Stomach smooth muscle (tissue), 2 donors: ENCODE measurements around the gene ATRN.
"Not testable (repeated sequence)": the region's sequence is repeated elsewhere in the genome, so short reads cannot be mapped to it uniquely, and the experiment has no call there.

ENCODE experiments used
- H3K27ac ChIP-seq: one replicate; pipeline ENCODE4 v1.7.0; 2013; ENCODE audit warnings: mild to moderate bottlenecking, low read length, inconsistent platforms
- H3K27me3 ChIP-seq, 2 donors: one replicate each; pipeline ENCODE4 v1.7.0; 2013; ENCODE audit warnings: low read length in 2 of 2; ENCODE audit not compliant: insufficient read depth in 2 of 2, control insufficient read depth in 1 of 2
- H3K36me3 ChIP-seq, 2 donors: one replicate each; pipeline ENCODE4 v1.7.0; 2013; ENCODE audit warnings: low read length in 2 of 2; ENCODE audit not compliant: control insufficient read depth in 2 of 2, insufficient read depth in 2 of 2
- H3K4me1 ChIP-seq: one replicate; pipeline ENCODE4 v1.7.0; 2013; ENCODE audit warnings: low read length; ENCODE audit not compliant: control insufficient read depth, insufficient read depth
- H3K4me3 ChIP-seq, 2 donors: one replicate each; pipeline ENCODE4 v1.7.0; 2013; ENCODE audit warnings: low read length in 2 of 2
- H3K9ac ChIP-seq, 2 donors: one replicate each; pipeline ENCODE4 v1.7.0; 2013; ENCODE audit warnings: low read length in 2 of 2, mild to moderate bottlenecking in 1 of 2
- H3K9me3 ChIP-seq, 2 donors: one replicate each; pipeline ENCODE4 v1.7.0; 2013; ENCODE audit warnings: low read length in 2 of 2; ENCODE audit not compliant: control insufficient read depth in 2 of 2
- donor health status: healthy.
- donor health status: Pancreatic carcinoma.

ATRN gene

DNA sequence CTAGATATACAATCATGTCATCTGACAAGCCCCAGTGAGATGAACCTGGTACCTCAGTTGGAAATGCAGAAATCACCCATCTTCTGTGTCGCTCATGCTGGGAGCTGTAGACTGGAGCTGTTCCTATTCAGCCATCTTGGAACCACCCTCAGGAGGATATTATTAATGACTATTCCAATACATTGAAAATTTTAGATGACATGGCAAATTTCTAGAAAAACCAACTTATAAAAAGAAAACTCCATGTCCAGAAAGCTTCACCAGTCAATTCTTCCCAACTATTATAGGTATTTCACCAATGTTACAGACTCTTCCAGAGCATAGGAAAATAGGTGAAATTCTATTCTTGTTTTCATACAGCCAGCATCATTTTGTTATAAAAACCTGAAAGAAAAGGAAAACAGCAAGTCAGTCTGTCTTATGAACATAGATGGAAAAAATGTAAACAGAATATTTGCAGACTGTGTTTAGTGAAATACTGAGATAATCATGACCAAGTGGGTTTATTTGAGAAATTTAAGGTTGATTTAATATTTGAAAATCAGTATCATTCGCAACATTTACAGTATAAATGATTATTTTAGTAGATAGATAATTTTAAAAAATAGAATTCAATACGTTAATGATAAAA is 43.3 kb downstream of the ATRN start:
- Histone ChIP-seq H3K4me1 (no peaks in the 10 kb centered on the region), H3K36me3 (no peaks in the 10 kb centered on the region), H3K4me3 (no peak overlapping the region), H3K9ac (no peak overlapping the region), H3K27ac (no peak overlapping the region), H3K9me3 (no peaks in the 10 kb centered on the region), H3K27me3 (no peaks in the 10 kb centered on the region)

- Histone ChIP-seq H3K36me3 (no peaks in the 10 kb centered on the region), H3K4me1 (no peaks in the 10 kb centered on the region), H3K27me3 (no peaks in the 10 kb centered on the region), H3K27ac (no peak overlapping the region), H3K9me3 (no peaks in the 10 kb centered on the region), H3K4me3 (no peak overlapping the region), H3K9ac (no peak overlapping the region)
These were observed 44.8 kb downstream of the ATRN start for GRCh38 chr20:3515379-3516170.

DNA sequence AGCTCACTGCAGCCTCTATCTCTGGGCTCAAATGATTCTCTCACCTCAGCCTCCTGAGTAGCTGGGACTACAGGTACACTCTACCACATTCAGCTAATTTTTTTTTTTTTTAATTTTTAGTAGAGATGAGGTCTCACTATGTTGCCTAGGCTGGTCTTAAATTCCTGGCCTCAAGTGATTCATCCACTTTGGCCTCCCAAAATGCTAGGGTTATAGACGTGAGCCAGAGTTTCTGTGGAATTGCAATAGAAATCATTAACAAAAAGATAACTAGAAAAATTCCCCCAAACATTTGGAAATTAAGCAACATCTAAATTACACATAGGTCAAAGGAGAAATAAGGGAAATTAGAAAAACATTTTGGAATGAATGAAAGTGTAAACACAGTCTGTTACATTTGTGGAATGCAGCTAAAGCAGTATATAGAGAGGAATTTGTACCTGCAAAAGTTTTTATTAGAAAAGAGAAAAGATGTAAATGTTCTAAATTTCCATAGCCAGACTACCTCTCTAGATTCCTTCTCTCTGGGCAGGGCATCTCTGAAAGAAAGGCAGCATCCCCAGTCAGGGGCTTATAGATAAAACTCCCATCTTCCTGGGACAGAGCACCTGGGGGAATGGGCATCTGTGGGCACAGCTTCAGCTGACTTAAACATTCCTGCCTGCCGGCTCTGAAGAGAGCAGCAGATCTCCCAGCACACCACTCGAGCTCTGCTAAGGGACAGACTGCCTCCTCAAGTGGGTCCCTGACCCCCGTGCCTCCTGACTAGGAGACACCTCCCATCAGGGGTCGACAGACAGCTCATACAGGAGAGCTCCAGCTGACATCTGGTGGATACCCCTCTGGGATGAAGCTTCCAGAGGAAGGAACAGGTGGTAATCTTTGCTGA is 51.3 kb downstream of the ATRN start:
- Histone ChIP-seq H3K36me3 (no peaks in the 10 kb centered on the region), H3K27me3 (no peaks in the 10 kb centered on the region), H3K9me3 (no peaks in the 10 kb centered on the region), H3K4me3 (no peak overlapping the region), H3K9ac (no peak overlapping the region), H3K4me1 (no peaks in the 10 kb centered on the region), H3K27ac (no peak overlapping the region)

DNA sequence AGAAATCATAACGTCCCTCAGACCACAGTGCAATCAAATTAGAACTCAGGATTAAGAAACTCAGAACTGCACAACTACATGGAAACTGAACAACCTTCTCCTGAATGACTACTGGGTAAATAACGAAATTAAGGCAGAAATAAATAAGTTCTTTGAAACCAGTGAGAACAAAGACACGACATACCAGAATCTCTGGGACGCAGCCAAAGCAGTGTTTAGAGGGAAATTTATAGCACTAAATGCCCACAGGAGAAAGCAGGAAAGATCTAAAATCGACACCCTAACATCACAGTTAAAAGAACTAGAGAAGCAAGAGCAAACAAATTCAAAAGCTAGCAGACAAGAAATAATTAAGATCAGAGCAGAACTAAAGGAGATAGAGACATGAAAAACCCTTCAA is 53.9 kb downstream of the ATRN start:
- not testable (repeated sequence) for H3K27ac ChIP-seq, H3K9me3 ChIP-seq, H3K4me1 ChIP-seq, H3K36me3 ChIP-seq, H3K27me3 ChIP-seq, H3K9ac ChIP-seq, H3K4me3 ChIP-seq

- Histone ChIP-seq H3K27ac (no peak overlapping the region), H3K9me3 (no peaks in the 10 kb centered on the region), H3K4me1 (no peaks in the 10 kb centered on the region), H3K27me3 (no peaks in the 10 kb centered on the region), H3K36me3 (no peaks in the 10 kb centered on the region), H3K9ac (no peak overlapping the region), H3K4me3 (no peak overlapping the region)
These were observed 61.3 kb downstream of the ATRN start for GRCh38 chr20:3532089-3532615.

- not testable (repeated sequence) for H3K27me3 ChIP-seq, H3K27ac ChIP-seq, H3K36me3 ChIP-seq, H3K9ac ChIP-seq, H3K9me3 ChIP-seq, H3K4me3 ChIP-seq, H3K4me1 ChIP-seq
These were observed 66.9 kb downstream of the ATRN start for GRCh38 chr20:3537733-3538132.

DNA sequence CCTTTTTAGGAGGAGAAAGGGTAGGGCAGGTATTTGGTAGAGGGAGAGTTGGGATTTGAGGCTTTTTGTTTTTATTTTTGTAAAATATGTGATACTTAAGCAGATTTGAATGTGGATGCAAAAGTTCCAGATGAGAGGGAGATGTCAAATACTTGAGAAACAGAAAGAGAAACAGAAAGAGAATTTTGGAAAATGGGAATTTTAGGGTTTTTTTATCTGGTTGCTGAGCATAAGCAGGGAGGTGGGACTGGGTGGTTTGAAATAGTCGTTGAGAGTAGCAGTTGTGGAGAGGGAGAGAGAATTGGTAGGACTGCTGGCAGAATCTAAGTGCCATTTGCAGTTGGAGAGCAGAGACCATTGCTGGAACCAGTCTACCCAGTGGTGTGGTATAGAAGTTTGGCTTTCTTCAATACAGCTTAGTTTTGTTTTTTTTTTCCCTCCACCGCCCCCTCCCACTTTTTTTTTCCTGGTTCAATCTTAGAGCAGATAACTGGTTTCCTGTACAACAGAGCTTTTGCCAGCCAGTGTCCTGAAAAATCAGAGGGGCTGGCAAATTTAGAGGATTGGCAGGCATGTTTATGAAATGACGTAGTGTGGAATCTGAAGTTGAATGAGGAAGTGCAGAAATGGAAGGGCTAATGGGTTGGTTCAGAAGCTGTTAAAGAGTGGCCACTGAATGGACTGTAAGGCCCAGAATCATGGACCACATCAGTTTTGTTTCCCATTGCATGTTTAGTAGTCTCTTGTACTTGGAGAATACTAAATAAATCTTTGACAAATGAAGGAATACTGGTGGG is 68.7 kb downstream of the ATRN start:
- Histone ChIP-seq H3K4me3 (no peak overlapping the region), H3K27me3 (no peaks in the 10 kb centered on the region), H3K4me1 (peaks cover 4% of the 10 kb centered on the region), H3K36me3 (no peaks in the 10 kb centered on the region), H3K9me3 (no peaks in the 10 kb centered on the region), H3K9ac (no peak overlapping the region), H3K27ac (no peak overlapping the region)

DNA sequence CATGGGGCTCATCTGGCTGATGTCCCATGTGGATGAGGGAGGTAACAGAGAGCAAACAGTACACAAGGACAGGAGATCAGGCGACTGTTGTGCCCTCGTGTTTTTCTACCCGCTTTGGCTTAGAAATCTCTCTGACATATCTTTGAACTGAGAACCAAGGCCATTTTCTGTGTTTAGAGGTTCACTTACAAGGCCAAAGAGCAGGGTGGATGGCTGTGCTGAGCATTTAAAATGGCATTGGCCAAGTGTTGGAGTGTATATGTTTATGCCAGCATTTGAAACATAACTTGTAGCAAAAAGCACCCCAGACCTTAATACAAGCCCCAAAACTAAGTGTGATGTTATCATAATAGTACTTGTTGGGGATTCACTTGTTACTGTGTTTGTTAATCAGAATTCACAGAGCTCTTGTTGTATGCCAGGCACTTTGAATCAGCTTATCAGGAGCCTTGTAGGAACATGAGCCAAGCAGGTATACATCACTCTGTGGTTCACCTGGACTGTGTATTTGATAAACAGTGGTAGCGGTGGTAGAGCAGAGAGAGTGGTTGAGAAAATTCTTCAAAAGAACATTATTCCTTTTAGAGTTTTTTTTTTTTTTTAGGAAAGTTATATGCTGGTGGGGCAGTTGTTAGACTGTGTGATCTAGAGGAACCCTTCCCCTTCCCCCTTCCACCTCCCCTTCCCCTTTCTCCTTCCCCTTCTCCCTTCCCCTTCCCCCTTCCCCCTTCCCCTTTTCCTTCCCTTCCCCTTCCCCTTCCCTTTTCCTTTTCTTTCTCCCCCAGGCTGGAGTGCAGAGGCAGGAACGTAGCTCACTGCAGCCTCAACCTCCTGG is 71.3 kb downstream of the ATRN start:
- no peak overlapping the region for H3K27ac ChIP-seq

DNA sequence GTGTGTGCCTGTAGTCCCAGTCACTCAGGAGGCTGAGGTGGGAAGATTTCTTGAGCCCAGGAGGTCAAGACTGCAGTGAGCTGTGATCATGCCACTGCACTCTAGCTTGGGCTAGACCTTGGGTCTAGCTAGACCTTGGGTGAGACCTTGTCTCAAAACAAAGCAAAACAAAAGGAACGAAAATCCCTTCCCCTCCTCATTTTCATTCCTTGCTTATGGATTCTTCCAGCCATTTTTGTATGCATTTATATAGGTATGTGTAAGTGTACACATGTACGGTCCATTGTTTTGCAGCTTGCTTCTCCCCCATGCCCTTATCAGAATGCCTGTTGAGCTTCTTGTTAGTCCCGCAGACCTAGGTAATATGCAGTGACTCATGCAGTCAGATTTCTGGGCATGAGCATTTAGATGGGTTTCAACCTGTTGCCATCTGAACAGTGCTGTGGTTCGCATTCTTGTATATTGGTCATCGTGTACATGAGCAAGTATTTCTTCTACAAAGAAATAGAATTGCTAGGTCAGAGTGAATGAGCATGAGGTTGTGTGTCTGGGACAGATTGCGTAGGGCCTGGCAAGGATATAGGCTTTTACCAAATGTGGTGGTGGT is 73.2 kb downstream of the ATRN start:
- no peak overlapping the region for H3K4me3 ChIP-seq
- H3K4me1 ChIP-seq: peaks cover 4% of the 10 kb centered on the region
- no peak overlapping the region for H3K27ac ChIP-seq
- no peaks in the 10 kb centered on the region for H3K9me3 ChIP-seq
- peaks cover 0 to 2% of the 10 kb centered on the region in 2 donors for H3K36me3 ChIP-seq
- H3K27me3 ChIP-seq: no peaks in the 10 kb centered on the region
- no peak overlapping the region for H3K9ac ChIP-seq

More for the DNA sequence above, 71.3 kb downstream of the ATRN start:
- Histone ChIP-seq H3K27me3 (no peaks in the 10 kb centered on the region), H3K9ac (no peak overlapping the region), H3K4me1 (peaks cover 4% of the 10 kb centered on the region), H3K4me3 (no peak overlapping the region), H3K36me3 (no peaks in the 10 kb centered on the region), H3K9me3 (no peaks in the 10 kb centered on the region)
